Epithelial cell of esophagus (primary cell): ENCODE measurements around the gene FGF8.

ENCODE experiments used
- DNase-seq: peaks from one replicate; pipeline ENCODE4 v3.0.0; 2010; ENCODE audit warnings: low read depth
- H3K4me3 ChIP-seq: 2 replicates; pipeline ENCODE4 v1.5.1; 2011; ENCODE audit warnings: mild to moderate bottlenecking, low read length, control low read depth
- TF ChIP-seq, protein P1 (sequence below): IDR thresholded peaks from 2 replicates; pipeline ENCODE4 v1.5.1; 2011; ENCODE audit warnings: low read depth, mild to moderate bottlenecking, low read length, control low read depth, inconsistent platforms; ENCODE audit not compliant: insufficient read depth; ENCODE audit errors: missing control alignments

Gene FGF8

DNA sequence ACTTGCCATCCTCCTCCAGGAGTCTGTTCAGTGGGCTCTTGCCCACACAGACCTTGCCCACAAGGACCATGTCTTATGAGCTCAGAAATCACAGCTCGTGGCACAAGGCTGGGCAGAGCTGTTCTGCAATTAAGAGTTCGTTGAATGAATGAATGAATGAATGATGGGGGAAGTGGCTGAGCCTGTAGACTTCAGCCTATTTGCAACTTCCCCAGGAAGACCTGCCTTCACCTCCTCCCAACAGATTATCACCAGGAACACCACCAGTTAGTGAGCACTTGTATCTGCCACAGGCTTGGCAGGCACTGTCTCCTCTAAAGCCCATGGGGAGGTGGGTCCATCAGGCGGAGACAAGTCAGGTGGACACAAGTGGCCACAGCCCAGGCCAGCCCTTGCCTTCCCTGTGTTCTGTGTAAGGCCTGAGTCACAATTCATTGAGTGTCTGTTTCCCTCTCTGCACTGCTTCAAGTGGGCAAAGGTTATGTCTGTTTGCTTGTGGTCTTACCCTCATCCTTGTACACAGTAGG is 1.8 kb upstream of the FGF8 start:
- no peak for DNase-seq
- no peak overlapping the region for H3K4me3 ChIP-seq

DNA sequence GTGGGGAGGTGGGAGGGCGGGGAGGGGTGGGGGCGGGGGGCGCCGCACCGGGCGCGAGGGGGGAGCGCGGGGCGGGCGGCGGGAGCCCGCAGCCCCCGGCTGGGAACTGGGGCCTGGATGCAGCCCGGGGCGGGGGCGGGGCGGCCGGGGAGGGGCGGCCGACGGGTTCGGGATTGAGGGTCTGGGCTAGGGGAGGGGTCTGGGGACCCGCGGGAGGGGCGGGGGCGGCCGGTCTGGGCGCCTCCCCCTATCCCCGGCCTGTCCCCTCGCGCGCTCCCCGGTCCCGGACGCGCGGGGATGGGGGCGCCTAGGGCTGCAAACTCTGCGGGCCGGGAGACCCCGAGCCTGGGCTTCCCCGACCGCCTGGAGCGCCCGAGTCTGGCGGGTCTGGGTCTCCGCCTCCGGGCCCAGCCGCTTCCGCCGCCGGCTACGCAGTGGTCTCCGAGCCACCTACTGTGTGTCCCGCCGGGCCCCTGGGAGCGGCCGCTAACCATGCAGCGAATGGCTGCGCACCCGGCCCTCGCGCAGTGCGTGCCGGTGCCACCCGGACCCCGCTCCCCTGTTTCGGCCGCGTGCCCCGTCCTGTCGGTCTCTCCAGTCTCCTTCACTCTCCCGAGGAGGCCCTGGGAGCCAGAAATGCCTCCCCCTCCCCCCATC is 375 bp upstream of the FGF8 start:
- H3K4me3 ChIP-seq = no peak overlapping the region
- DNase-seq = no peak

More for the DNA sequence above, 1.8 kb upstream of the FGF8 start:
- TF ChIP-seq, protein P1, sequence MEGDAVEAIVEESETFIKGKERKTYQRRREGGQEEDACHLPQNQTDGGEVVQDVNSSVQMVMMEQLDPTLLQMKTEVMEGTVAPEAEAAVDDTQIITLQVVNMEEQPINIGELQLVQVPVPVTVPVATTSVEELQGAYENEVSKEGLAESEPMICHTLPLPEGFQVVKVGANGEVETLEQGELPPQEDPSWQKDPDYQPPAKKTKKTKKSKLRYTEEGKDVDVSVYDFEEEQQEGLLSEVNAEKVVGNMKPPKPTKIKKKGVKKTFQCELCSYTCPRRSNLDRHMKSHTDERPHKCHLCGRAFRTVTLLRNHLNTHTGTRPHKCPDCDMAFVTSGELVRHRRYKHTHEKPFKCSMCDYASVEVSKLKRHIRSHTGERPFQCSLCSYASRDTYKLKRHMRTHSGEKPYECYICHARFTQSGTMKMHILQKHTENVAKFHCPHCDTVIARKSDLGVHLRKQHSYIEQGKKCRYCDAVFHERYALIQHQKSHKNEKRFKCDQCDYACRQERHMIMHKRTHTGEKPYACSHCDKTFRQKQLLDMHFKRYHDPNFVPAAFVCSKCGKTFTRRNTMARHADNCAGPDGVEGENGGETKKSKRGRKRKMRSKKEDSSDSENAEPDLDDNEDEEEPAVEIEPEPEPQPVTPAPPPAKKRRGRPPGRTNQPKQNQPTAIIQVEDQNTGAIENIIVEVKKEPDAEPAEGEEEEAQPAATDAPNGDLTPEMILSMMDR = no peak

DNA sequence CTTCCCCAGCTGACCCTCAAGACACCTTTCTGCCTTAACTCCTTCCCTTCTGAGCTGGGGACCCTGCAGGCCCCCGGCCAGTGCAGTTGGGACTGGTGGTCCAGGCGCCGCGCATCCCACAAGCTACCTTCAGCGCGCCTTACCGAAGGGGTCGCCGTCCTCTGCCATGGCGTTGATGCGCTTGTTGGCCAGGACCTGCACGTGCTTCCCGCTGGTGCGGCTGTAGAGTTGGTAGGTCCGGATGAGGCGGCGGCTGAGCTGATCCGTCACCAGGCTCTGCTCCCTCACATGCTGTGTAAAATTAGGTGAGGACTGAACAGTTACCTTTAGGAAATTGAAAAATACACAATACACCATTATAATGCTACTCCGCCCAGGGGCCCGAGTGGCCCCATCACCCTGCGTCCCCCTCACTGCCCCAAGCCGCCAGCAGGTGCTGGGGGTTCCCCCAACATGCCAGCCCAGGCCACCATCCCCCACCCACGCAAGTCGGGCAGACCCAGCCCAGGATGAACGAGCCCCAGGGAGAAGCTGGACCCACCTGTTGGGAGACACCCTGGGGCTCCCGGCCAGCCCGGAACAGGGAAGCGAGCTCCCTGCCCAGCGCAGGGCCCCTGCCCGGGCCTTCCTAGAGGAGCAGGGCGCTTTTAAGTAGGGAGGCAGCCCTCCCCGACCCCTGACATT is 1.2 kb downstream of the FGF8 start:
- TF ChIP-seq, protein P1 = no peak
- no peak overlapping the region for H3K4me3 ChIP-seq
- DNase-seq = no peak

More for the DNA sequence above, 375 bp upstream of the FGF8 start:
- TF ChIP-seq, protein P1 = no peak

DNA sequence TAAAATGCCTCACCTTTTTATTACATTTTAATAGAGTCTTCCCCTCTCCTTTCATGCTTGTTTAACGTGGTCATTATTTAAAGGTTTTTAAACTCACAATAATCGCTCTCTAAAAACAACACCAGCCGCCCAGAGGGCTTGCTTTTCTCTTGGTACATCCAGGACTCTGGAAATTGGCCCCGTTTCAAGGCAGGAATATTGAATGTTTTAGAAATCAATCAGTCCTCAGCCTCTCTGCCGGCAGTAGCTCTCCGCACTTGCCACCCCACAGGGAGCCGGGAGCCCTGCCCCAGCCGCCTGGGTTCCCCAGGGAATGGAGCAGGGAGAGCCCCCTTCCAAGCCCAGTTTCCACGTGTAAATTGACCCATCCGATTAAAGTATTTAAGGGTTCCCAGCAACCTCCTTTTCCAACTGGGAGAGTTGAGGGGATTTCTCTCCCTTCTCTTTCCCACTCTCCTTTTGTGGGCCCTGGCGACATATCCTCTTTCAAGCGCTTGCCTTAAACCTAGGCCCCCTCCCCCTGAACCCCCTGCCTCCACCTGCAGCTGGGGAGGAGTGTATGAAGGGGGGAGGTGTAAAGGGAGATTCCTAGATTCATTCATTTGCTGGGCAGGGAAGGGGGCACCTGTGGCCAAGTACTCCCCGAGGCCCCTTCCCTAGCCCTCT is 1.9 kb downstream of the FGF8 start:
- TF ChIP-seq, protein P1 = no peak
- H3K4me3 ChIP-seq = no peak overlapping the region
- no peak for DNase-seq

DNA sequence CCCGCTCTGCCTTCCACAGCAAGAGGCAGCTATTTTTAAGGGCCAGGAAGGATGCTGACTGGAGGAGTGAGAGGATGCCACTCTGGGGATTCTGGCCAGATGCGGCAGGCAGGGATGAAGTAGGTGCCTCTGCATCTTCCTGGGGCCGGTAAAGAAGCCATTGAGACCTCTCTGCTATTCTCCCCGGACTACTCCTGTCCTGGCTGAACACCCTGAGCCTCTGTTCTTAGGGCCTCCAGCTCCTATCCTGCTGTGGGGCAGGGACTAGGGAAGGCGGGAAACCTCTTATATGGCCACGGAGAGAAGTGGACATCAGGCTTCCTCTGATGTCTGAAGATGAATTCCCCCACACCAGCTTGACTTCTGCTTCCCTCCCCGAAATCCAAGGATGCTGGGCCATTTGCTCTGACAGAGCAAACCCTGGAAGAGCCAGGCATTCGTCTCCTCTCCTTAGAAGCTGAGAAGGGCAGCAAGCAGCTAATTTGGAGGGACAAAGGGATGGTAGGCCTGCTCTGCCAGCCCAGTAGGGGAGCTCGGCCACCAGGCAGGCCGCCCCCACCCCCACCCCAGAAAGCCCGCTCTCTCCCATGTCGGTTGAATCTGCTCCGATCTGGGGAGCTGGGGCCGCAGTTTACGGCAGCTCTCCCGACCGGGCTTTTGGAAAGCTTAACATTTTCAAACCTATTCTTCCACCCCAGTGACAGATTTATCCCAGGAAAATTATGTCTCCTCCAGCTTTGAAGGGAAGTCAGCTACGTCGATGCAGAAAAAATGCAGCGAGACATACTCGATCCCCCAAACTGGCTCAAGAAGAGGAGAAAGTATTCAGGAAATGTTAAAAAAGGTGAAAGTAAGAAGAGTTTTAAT is 2.8 kb downstream of the FGF8 start:
- TF ChIP-seq, protein P1 = no peak
- H3K4me3 ChIP-seq = no peak overlapping the region
- DNase-seq = no peak
